Non-pigmented ciliary epithelial cell (primary cell): ENCODE measurements around the gene HILPDA.
A peak's percentile ranks its signal among the peaks of the same experiment; 100 is the strongest.

Source experiments
- DNase-seq: peaks from one replicate; pipeline ENCODE4 v3.0.0-alpha.2; 2010; ENCODE audit warnings: low read depth

HILPDA gene, protein sequence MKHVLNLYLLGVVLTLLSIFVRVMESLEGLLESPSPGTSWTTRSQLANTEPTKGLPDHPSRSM

DNA sequence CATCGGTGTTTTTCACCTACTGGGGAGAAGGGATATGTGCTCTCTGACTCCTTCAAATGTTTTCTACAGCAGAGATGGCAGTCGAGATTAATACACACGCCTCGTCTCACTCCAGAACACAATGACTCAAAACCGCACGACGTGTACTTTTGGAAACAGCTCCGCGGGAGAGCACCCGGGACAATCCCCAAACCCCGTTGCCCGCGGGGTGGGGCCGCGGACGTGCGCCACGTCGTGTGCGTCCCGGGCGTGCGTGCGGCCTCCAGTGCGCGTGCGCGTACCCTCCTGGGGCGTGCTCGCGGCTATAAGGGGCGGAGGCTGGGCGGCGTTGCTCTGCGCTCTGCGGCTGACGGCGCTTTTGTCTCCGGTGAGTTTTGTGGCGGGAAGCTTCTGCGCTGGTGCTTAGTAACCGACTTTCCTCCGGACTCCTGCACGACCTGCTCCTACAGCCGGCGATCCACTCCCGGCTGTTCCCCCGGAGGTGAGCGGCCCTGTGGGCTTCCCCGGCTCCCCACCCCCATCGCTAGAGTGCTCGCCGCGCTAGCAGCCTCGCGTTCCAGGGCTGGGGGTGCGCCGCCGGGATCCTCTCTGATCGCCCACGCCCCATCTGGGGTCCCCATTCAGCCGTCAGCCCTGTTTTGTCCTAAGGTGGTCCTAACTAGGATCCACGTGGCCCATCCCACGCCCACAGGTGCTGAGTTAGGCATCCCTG, at the start of gene HILPDA:
Gene HILPDA (plus strand): TSS at position 336 of the 712 bp plus-strand sequence. CDS start 1,391 bp downstream, outside the sequence.
- peak; percentile 89 for DNase-seq

DNA sequence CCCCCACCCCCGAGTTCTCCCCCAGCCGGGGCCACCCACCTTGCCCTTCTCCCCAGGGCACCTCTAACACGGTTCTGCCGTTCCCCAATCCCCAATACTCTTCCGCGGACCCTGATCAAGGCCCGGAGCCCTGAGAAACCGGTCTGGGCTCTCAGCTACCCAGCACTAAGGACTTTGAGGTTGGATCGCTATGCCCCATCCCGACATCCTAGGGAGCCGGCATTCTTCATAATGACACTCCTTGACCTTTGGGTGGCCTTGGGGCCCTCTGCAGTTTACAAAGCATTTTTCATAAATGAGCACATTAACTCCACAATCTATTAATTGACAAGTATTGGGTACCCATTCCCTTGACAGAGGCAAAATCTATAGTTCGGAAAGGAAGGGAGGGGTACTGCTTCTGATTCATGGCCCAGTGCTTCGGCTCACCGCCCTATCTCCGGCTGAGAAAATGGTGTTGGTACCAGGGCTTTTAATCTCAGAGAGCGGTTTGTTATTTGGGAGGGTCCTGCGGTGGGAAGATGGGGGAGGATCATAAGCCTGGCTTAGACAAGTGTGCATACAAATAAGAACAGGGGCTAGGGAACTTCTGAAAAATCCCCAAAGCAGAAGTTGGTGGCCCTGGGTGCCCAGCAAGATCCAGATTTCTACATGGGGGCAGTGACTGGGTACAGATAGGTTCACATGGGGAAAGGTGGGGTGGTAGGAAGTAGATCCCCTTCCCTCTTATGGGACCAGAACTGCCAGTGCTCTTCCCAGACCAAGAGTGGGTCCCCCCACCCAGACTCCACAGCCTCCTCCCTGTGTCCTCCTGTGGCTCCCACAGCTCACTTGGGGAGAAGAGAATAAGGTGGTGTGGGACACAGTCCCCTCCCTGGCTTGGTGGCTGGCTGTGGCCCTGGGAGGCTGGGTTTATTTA, 49.1 kb upstream of the HILPDA start:
- DNase-seq: no peak

DNA sequence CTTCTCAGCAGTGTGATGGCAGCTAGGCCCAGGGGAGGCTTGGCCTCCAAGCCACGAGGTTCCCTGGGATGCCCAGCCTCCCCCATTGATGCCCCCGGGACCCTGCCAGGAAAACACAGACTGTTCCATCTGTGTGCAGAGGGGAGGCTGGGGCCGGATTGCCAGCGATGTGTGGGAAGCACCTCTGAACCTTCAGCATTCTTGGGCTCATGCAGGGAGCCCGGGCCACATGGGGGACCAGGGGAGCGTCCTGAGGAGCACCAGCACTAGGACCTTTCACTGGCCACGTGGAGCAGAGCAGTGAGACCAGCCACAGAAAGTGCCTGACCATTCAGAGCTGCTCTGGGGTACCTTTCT, 48.5 kb upstream of the HILPDA start:
- no peak for DNase-seq

DNA sequence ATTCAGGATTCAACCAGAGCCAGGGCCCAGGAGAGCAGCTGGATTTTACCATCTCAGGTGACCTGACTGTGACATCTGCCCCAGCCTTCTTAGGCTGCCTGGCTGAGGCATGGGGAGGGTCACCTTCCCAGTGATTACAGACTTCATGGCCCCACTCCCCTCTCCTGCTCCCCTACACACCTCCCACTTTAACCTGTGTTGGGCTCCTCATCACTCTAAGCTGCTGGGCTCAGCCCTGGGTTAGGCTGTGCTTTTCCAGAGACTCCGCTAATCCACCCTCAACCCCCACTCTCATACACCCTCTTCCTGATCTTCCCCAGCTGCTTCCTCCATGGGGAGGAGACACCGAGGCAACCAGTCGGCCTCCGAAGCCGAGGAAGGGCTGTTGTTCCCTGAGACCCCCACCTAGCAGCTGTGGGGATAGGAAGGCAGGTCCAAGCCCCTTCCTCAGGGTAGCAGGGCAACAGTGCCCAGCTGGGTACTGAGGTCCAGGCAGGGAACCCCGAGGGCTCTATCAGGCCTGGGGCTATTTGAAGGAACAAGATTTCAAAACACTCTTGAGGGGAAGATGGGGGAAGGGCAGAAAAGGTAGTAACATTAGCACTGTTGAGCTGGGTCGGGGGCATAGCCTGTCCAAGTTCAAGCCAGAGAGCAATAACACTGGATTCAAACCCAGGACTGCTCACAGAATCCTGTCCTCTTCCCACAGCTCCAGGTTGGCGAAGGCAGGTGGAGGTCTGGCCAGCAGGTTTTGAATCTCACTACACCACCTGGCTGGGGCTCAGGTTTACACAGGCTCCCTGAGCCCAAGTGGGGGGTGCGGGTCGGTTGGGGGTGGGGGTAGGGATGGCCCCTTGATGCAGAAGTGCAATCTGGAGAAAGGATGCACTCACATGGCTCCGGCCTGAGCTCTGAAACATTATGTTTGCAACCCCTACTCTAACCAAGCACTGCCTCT, 47.6 kb upstream of the HILPDA start:
- no peak for DNase-seq

DNA sequence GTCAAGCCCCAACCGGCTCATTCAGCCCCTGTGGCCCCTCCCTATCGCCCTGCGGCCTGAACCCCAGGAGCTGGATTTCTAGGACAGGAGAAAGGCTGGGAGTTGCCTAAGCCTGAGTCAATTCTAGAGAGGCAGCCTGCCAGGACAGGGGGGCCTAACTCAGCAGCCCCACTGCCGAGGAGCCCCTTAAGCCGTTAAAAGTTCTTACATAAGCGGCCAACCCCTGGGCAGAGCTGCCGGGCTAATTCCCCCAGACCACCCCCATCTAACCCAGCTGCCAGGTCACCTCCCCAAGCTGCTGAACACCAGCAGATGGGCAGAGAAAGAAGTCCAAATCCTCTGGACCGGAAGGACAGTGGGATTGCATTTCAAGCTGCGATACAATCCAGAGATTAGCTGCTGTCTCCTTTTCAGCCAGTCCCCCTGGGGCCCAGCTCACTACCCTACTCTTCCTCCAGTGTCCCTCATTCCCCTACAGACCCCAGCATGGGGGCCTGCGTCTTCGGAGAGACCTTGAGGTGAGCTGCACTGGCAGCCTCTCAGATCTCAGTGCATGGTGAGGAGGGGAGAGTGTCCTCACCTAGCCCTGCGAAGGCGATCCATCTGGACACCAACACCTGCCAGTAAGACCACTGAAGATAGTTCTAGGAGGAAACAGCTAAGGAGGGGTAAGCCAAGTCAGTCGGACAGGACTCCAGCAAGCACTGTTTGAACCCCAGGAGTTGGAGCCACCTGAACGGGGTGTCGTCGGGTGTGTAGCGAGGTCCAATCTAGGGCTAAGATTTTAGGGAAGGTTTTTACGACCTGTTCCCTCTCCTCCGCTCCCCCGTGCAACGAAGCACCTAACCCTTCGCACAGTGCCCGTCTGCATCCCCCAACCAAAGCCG, 46.7 kb upstream of the HILPDA start:
- no peak for DNase-seq

DNA sequence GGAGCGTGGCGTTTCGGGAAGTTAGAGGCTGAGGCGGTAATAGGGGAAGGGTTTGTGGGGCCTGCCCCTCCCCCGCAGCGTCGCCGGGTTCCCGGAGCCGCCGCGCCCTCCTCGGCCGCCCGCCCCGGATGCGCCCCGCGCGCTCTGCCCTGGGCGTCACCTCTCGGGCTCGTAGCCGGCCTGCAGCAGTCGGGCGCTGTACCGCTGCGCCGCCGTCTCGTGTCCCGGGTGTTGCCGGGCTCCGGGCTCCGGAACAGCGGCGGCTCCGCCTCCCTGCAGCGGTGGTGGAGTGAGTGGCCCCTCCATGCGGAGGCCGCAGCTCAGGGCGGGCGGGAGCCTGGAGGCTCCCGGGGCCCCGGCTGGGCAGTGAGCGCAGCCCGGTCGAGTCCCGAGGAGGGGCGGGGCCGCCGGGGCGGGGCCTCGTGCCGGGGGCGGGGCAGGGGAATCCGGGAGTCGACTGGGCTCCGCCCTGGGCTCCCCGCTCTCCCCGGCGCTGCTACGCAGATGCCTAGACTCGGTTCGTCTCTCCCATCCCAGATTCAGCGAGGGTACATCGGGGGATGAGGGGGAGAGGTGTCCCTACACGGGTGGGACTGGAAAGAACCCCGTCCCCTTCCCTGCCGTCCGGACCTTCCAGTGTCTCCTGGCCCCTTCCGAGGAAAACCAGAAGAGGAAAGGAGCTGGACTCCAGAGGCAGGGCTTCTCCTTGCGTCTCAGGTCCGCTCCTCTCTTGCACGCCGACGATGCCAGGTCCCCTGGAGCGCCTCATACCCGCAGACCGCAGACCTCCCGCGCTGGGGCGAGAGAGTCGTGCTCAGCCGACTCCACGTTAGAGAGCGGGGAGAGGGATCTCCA, 45.9 kb upstream of the HILPDA start, which contains the start of gene IMPDH1:
Gene IMPDH1 (minus strand): TSS at position 387 of the 855 bp plus-strand sequence. CDS start 81 bp downstream, at position 306.
- DNase-seq: no peak

DNA sequence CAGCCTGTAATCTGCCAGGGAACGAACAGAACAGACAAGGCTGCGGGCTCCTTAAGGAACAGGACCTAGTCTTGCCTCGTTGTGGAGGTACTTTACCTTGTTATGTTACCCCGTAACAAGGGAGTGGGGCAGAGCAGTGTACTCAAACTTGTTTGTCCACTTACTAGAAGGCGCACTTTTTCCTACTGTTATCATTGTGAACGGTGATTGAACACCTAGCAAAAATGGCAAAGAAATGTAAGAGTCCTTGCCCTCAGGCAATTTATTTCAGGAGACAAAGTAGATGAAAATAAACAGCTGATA, 45.3 kb upstream of the HILPDA start:
- no peak for DNase-seq

DNA sequence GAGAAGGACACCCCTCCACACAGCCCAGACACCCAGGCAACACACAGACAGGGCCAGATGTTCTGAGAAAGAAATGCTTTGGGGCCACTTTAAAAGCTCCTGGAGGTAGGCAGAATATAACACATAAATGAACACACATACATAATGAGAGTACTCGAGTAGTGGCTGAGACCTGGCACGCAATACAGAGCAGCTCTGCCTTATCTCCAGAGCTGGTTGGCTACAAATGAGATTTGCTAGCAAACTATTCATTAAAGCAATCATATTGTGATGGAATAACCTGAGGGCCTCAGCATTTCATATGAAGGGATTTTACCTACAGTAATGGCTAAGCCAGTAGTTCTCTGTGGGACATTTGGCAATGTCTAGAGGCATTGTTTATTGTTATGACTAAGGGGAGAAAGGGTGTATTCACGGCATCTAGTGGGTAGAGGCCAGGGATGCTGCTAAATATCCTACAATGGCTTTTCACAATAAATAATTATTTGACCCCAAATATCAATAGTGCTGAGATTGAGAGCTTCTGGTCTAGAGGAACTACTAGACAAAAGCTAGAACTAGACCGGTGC, 40.4 kb upstream of the HILPDA start:
- DNase-seq: no peak

DNA sequence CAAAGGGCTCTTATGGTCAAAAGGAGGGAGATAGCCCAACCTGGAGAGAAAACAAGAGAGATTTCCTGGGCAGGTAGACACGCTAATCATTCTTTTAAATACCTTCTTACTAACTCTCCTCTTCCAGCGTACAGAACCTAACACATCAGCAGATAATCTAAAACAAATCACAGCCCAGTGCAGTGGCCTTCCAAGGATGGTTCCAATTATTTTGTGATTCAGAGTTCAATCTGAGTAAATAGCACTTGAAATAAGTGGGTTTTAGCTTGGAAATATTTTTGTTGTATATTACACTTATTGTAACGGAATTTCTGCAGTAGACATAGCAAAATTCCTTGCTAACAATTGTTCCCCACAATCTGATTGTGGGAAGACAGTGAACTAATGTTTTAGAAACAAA, 38.6 kb upstream of the HILPDA start:
- DNase-seq: no peak

DNA sequence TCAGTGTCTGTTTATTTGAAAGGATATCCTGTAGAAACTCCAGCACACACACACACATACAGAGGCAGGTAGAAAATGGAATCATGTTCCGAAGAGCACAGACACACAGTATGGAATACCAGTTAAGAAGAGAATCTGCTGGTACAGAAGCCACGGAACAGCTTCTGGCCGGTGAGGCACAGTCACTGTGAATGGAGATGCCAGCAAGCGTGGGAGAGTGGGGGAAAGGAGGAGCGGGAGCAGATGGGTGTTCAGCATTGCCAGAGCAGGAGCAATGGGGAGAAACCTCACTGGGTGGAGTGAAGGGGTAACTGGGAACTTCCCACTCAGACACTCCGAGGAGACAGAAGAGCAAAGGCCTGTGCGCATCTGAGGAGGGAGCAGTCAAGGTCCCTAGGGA, 36.4 kb upstream of the HILPDA start:
- no peak for DNase-seq

DNA sequence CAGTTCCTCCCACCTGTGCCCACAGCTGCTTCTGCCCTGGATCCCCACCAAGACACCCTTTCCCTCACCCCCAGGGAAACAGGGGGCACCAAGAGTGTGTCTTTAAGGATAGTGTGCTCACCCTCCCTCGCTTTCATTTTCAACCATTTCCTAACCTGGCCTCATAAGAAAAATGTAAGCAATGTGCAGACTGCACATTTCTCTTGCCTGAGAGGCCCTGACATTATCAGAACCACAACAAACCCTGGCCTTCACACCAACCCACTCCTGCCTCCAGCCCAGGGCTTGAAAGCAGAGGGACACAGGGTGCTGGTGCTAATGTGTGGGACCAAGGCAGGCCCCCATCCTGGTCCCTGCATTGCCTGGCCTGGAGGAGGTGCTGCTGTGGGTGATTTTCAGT, 34.9 kb upstream of the HILPDA start:
- DNase-seq: no peak

DNA sequence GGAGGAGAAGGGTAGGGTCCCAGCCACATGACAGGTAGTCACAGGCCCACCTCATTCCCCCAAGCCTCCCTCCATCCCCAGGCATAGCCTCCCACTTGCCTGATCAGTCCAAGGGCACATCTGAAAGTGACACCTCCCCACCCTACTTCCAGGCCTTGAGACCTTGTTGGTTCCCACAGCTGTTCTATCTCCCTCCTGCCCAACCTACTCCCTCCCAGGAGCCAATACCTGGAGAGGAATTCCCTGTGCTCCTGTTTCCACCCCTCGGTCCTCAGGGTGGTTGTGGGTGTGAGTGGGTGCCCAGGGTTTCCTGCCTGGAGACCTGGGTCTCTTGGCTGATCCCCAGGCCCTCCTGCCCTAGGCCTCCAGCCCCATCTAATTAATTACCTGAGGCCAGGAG, 34.3 kb upstream of the HILPDA start:
- DNase-seq: no peak

DNA sequence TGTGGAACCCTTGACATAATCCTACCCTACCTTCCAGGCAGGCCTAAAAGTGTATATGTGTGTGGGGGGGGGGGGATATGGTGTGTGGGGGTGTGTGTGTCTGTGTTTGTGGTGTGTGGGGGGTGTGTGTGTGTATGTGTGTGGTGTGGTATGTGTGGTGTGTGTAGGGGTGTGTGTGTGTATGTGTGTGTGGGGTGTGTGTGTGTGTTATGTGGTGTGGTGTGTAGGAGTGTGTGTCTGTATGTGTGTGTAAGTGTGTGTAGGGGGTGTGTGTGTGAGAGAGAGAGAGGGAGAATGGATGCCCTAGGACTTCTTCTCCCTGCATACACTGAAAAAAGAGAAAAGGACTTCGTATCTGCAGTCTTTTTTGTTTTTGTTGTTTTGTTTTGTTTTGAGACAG, 33.6 kb upstream of the HILPDA start:
- DNase-seq: no peak

DNA sequence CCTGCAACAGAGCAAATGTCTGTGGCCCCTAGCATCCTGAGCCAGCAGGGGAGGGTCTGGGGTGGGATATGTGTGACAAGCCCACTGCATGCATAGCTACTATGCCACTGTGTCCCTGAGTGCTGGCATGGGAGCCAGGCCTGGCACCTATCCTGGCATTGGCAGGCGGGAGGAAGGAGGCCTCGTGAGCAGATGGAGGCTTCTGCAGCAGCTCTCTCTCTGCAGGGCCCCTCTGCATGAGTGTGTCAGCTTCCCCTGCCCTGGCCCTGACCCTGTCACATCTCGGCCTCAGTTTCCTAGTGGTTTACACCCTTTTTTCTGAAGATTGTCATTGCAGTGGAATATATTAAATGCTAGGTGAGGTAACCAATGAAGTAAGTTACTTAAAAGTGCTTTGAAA, 32.8 kb upstream of the HILPDA start:
- no peak for DNase-seq

DNA sequence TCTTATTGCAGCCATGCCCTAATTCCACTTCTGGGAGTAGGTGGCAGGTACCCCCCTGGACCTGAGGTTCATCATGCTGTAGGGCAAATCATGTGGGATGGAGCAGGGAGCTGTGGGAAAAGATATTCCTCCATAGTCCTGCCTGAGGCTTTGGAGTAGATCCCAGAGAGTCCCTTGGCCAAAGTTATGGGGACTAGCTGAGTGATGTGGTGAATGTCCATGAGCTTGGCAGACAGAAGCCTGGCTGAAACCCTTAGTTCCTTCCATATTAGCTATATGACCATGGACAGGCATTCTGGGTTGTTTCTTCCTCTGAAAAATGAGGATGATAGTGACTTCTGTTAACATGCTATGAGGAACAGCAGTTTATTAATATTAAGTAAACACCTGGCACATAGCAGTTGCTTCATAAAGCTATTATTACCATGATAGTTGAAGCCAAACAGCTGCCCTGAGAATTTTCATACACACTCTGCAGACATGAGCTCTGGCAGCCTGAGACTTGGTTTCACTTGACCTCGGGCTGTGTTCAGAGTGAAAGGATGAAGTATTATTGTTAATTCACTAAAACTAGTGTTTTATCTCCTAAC, 30.9 kb upstream of the HILPDA start:
- no peak for DNase-seq

DNA sequence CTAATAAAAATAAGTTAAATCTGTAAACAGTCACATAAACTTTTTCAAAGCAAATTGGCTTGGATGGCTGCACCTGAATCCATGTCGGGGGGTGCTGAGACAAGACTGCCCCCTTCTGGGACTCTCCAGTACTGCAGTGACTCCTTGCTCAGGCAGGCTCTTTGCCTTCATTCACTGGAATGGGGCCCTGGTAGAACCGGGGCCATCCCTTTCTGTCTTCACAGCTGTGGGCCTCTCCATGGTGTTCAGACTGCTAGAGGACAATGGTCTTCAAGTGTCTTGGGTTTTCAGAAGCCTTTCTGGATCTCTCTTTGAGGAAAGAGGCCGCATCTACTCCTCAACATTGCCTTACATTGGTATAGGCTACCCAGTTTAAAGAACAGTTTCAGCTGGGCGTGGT, 29.8 kb upstream of the HILPDA start:
- DNase-seq: no peak

DNA sequence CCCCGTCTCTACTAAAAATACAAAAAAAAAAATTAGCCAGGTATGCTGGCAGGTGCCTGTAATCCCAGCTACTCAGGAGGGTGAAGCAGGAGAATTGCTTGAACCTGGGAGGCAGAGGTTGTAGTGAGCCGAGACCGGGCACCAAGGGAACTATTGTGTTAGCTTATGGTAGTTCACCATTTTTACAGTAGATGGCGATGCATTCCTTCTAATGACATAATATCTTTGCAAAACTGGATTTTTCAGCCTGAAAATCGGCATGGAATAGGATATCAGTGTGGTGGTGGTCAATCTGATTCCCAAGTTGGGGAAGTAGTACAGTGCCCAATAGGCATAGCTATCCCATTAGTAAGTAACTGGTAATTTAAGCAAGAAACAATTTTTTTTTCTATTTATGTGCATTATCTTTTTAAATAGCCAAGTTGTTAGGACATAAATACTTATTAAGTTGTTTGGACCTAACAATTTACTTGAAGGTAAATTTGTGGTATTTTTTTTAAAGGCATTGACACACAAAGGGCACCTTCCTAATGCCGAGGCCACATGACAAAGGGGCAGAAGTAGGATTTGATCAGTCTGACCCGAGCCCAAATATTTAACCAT, 28.3 kb upstream of the HILPDA start:
- no peak for DNase-seq

DNA sequence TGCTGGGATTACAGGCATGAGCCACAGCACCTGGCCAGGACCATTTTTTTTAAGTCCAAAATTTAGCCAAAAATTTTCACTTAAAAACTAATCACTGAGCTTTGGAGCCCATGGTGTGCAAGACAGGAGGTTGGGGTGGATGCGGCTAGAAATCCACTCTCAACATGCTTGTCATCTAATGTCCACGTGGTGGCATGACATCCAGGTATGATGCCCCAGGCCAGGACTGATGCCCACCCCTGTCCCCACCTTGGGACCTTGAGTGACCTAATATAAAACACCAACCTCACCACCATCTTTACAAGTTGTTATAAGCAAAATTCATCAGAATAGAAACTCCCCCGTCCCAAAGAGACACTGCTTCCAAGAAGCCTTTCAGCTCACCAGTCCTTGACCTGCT, 25.5 kb upstream of the HILPDA start:
- no peak for DNase-seq

DNA sequence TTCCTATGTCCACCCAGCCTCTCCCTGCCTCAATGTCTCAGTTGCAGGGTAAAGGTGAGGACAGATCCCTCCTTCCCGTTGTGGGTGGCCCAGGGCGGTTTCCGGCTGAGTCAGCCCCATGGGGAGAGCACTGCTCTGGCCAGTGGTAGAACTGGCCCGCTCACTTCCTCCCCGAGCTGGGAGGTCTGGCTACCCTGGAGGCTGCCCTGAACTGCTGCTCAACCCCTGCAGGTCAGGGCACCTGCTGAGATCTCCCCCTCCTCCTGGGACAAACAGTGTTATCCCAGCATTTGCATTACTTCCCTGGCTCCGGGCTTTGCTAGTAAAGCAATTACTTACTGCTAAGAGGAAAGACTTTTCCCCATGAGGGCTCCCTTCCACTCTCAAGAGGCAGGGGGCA, 24.5 kb upstream of the HILPDA start:
- no peak for DNase-seq
